Astrocyte (in vitro differentiated cells and primary cell): ENCODE data around the gene ZBTB34. TPM values are rescaled to one million over a fixed set of nuclear protein-coding genes. Genes with fewer than 3 reads are reported as not detected.
"Not testable (repeated sequence)": the region's sequence is repeated elsewhere in the genome, so short reads cannot be mapped to it uniquely, and the experiment has no call there.

Experiments
- DNase-seq: peaks from one replicate; pipeline ENCODE4 v3.0.0-alpha.2; 2010; ENCODE audit warnings: low read depth
- FAIRE-seq: peaks from 2 replicates; lab custom pipeline; 2011; peaks lifted over from hg19 to GRCh38; lab: Jason Lieb, UNC
- H2AFZ ChIP-seq: 2 replicates; pipeline ENCODE4 v1.6.0; 2012; ENCODE audit warnings: low read depth, low read length, inconsistent platforms
- H3K27ac ChIP-seq: 2 replicates; pipeline ENCODE4 v1.5.1; 2011; ENCODE audit warnings: low read depth, low read length, inconsistent platforms
- H3K27me3 ChIP-seq: 2 replicates; pipeline ENCODE4 v1.6.0; 2011; ENCODE audit warnings: low read length, inconsistent platforms; ENCODE audit not compliant: insufficient read depth
- H3K36me3 ChIP-seq: 2 replicates; pipeline ENCODE4 v1.5.1; 2011; ENCODE audit warnings: low read length, inconsistent platforms; ENCODE audit not compliant: insufficient read depth
- H3K4me1 ChIP-seq: 2 replicates; pipeline ENCODE4 v1.5.1; 2011; ENCODE audit warnings: low read length, inconsistent platforms; ENCODE audit not compliant: insufficient read depth
- H3K4me2 ChIP-seq: 2 replicates; pipeline ENCODE4 v1.6.0; 2012; ENCODE audit warnings: low read length, inconsistent platforms
- H3K4me3 ChIP-seq: 2 replicates; pipeline ENCODE4 v1.5.1; 2011; ENCODE audit warnings: low read depth, mild to moderate bottlenecking, low read length, inconsistent platforms; ENCODE audit not compliant: insufficient read depth
- H3K79me2 ChIP-seq: 2 replicates; pipeline ENCODE4 v1.6.0; 2012; ENCODE audit warnings: mild to moderate bottlenecking, low read length, inconsistent platforms; ENCODE audit not compliant: insufficient read depth
- H3K9ac ChIP-seq: 2 replicates; pipeline ENCODE4 v1.6.0; 2012; ENCODE audit warnings: mild to moderate bottlenecking, low read length, inconsistent platforms
- H3K9me3 ChIP-seq: 2 replicates; pipeline ENCODE4 v1.5.1; 2012; ENCODE audit warnings: low read depth, mild to moderate bottlenecking, low read length, inconsistent platforms; ENCODE audit not compliant: insufficient read depth
- H4K20me1 ChIP-seq: 2 replicates; pipeline ENCODE4 v1.6.0; 2012; ENCODE audit warnings: low read length, inconsistent platforms; ENCODE audit not compliant: insufficient read depth
- H3K27ac Mint-ChIP-seq: one replicate; pipeline ENCODE4 v1.8.0; 2021; ENCODE audit warnings: mild to moderate bottlenecking, mixed read lengths; ENCODE audit not compliant: unreplicated experiment
- H3K27me3 Mint-ChIP-seq: one replicate; pipeline ENCODE4 v1.8.0; 2021; ENCODE audit warnings: low read depth, mixed read lengths; ENCODE audit not compliant: unreplicated experiment
- H3K36me3 Mint-ChIP-seq: one replicate; pipeline ENCODE4 v1.8.0; 2021; ENCODE audit warnings: low read depth, mixed read lengths; ENCODE audit not compliant: unreplicated experiment
- H3K4me1 Mint-ChIP-seq: one replicate; pipeline ENCODE4 v1.8.0; 2021; ENCODE audit warnings: low read depth, mixed read lengths; ENCODE audit not compliant: unreplicated experiment
- H3K4me3 Mint-ChIP-seq: one replicate; pipeline ENCODE4 v1.8.0; 2021; ENCODE audit warnings: mild to moderate bottlenecking, moderate library complexity, mixed read lengths; ENCODE audit not compliant: unreplicated experiment
- H3K9me3 Mint-ChIP-seq: one replicate; pipeline ENCODE4 v1.8.0; 2021; ENCODE audit warnings: mild to moderate bottlenecking, mixed read lengths; ENCODE audit not compliant: unreplicated experiment
- EZH2 ChIP-seq: IDR thresholded peaks from 2 replicates; pipeline ENCODE4 v1.6.1; 2012; ENCODE audit warnings: mild to moderate bottlenecking, low read length, inconsistent platforms; ENCODE audit not compliant: insufficient read depth
- total RNA-seq: library from RNA; stranded (reverse); gene quantifications from 2 replicates; pipeline ENCODE4 v1.2.1, GENCODE V29; 2021
- TF ChIP-seq, protein P1 (sequence below): IDR thresholded peaks from 2 replicates; pipeline ENCODE4 v1.5.1; 2011; ENCODE audit warnings: low read depth, mild to moderate bottlenecking, inconsistent platforms, low read length, moderate library complexity; ENCODE audit not compliant: insufficient read depth

ZBTB34 gene
- total RNA-seq, 1 donor from 2014 or later = 14.7 TPM

DNA sequence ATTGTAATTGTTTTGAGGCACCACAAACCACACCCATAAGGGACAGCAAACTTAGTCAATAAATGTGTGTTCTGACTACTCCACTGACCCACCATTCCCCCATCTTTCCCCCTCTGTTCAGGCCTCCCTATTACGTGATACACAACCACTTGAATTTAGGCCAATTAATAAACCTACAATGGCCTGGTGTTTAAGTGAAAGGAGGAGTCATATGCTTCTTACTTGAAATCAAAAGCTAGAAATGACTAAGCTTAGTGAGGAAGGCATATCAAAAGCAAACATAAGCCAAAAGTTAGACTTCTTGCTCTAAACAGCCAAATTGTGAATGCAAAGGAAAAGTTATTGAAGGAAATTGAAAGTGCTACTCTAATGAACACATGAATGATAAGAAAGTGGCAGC is 41.0 kb upstream of the ZBTB34 start:
- TF ChIP-seq, protein P1, sequence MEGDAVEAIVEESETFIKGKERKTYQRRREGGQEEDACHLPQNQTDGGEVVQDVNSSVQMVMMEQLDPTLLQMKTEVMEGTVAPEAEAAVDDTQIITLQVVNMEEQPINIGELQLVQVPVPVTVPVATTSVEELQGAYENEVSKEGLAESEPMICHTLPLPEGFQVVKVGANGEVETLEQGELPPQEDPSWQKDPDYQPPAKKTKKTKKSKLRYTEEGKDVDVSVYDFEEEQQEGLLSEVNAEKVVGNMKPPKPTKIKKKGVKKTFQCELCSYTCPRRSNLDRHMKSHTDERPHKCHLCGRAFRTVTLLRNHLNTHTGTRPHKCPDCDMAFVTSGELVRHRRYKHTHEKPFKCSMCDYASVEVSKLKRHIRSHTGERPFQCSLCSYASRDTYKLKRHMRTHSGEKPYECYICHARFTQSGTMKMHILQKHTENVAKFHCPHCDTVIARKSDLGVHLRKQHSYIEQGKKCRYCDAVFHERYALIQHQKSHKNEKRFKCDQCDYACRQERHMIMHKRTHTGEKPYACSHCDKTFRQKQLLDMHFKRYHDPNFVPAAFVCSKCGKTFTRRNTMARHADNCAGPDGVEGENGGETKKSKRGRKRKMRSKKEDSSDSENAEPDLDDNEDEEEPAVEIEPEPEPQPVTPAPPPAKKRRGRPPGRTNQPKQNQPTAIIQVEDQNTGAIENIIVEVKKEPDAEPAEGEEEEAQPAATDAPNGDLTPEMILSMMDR = no peak
- TF ChIP-seq EZH2 = no peak
- Mint-ChIP-seq H3K27me3 (no peaks in the 10 kb centered on the region), H3K4me1 (no peaks in the 10 kb centered on the region), H3K9me3 (peaks cover 25% of the 10 kb centered on the region), H3K36me3 (peaks cover 41% of the 10 kb centered on the region), H3K4me3 (no peak overlapping the region), H3K27ac (no peak overlapping the region)
- H3K27ac ChIP-seq = no peak overlapping the region
- H3K79me2 ChIP-seq = peaks cover 81% of the 10 kb centered on the region
- no peaks in the 10 kb centered on the region for H3K27me3 ChIP-seq
- H3K4me2 ChIP-seq = no peak overlapping the region
- FAIRE-seq (no peak), DNase-seq (no peak)
- H3K9me3 ChIP-seq = peaks cover 10% of the 10 kb centered on the region
- no peaks in the 10 kb centered on the region for H3K4me1 ChIP-seq
- H3K9ac ChIP-seq = no peak overlapping the region
- H3K36me3 ChIP-seq = peaks cover 7% of the 10 kb centered on the region
- no peak overlapping the region for H3K4me3 ChIP-seq
- H4K20me1 ChIP-seq = peaks cover 54% of the 10 kb centered on the region
- H2AFZ ChIP-seq = no peak overlapping the region

DNA sequence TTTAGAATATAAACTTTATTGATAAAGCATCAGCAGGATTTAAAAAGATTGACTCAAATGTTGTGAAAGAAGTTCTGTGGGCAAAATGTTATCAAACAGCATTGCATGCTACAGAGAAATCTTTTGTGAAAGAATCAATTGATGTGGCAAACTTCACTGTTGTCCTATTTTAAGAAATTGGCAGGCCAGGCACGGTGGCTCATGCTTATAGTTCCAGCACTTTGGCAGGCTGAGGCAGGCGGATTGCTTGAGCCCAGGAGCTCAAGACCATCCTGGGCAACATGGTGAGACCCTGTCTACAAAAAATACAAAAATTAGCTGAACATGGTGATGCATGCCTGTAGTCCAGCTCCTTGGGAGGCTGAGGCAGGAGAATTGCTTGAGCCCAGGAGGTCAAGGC is 38.2 kb upstream of the ZBTB34 start:
- DNase-seq (no peak), FAIRE-seq (no peak)
- Histone ChIP-seq H3K27ac (no peak overlapping the region), H3K4me3 (no peak overlapping the region), H3K9me3 (peaks cover 10% of the 10 kb centered on the region), H3K27me3 (no peaks in the 10 kb centered on the region), H3K79me2 (peaks cover 71% of the 10 kb centered on the region), H3K4me2 (no peak overlapping the region), H2AFZ (no peak overlapping the region), H4K20me1 (peaks cover 53% of the 10 kb centered on the region), H3K36me3 (peaks cover 7% of the 10 kb centered on the region), H3K4me1 (no peaks in the 10 kb centered on the region), H3K9ac (no peak overlapping the region)
- Mint-ChIP-seq H3K4me1 (no peaks in the 10 kb centered on the region), H3K36me3 (peaks cover 38% of the 10 kb centered on the region), H3K4me3 (no peak overlapping the region), H3K9me3 (peaks cover 19% of the 10 kb centered on the region), H3K27ac (no peak overlapping the region), H3K27me3 (no peaks in the 10 kb centered on the region)
- TF ChIP-seq, protein P1 = no peak
- no peak for TF ChIP-seq EZH2

DNA sequence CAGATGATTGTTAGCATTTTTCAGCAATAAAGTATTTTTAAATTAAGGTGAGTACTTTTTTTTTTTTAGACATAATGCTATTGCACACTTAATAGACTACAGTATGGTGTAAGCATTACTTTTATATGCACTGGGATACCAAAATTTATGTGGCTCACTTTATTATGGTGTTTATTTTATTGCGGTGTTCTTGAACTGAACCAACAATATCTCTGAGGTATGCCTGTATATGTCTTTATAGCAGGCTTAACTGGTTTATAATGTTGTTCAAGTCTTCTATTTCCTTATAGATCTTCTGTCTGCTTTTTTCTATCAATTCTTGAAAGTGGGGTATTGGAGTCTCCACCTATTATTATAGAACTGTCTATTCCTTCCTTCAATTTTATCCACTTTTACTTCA is 37.6 kb upstream of the ZBTB34 start:
- no peak overlapping the region for H3K4me3 ChIP-seq
- H3K4me2 ChIP-seq = no peak overlapping the region
- H3K9me3 Mint-ChIP-seq = peaks cover 19% of the 10 kb centered on the region
- H3K79me2 ChIP-seq = peaks cover 70% of the 10 kb centered on the region
- no peaks in the 10 kb centered on the region for H3K4me1 ChIP-seq
- no peak overlapping the region for H3K9ac ChIP-seq
- no peaks in the 10 kb centered on the region for H3K27me3 Mint-ChIP-seq
- H3K27ac ChIP-seq = no peak overlapping the region
- H3K36me3 Mint-ChIP-seq = peaks cover 38% of the 10 kb centered on the region
- H3K4me1 Mint-ChIP-seq = no peaks in the 10 kb centered on the region
- H3K27ac Mint-ChIP-seq = no peak overlapping the region
- H3K36me3 ChIP-seq = peaks cover 7% of the 10 kb centered on the region
- no peak for TF ChIP-seq EZH2
- TF ChIP-seq, protein P1 = no peak
- peaks cover 10% of the 10 kb centered on the region for H3K9me3 ChIP-seq
- DNase-seq (no peak), FAIRE-seq (no peak)
- H3K27me3 ChIP-seq = no peaks in the 10 kb centered on the region
- no peak overlapping the region for H3K4me3 Mint-ChIP-seq
- no peak overlapping the region for H2AFZ ChIP-seq
- H4K20me1 ChIP-seq = peaks cover 55% of the 10 kb centered on the region

DNA sequence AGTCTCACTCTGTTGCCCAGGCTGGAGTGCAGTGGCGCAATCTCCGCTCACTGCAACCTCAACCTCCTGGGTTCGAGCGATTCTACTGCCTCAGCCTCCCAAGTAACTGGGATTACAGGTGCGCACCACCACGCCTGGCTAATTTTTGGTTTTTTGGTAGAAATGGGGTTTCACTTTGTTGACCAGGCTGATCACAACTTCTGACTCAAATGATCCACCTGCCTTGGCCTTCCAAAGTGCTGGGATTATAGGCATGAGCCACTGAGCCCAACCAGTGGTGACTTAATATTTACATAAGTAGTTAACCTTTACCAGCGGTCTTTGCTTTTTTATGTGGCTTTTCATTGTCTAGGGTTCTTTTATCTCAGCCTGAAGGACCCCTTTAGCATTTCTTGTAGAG is 36.4 kb upstream of the ZBTB34 start:
- not testable (repeated sequence) for H3K4me1 ChIP-seq, H3K9ac ChIP-seq, H3K4me3 Mint-ChIP-seq, H3K27ac Mint-ChIP-seq, H3K4me1 Mint-ChIP-seq, H3K36me3 ChIP-seq, H3K4me2 ChIP-seq, FAIRE-seq, DNase-seq, H3K27me3 ChIP-seq, H2AFZ ChIP-seq, H3K9me3 ChIP-seq, H3K27ac ChIP-seq, H3K4me3 ChIP-seq, H3K27me3 Mint-ChIP-seq
- Mint-ChIP-seq H3K36me3 (peaks cover 30% of the 10 kb centered on the region), H3K9me3 (peaks cover 12% of the 10 kb centered on the region)
- H4K20me1 ChIP-seq = peaks cover 53% of the 10 kb centered on the region
- peaks cover 63% of the 10 kb centered on the region for H3K79me2 ChIP-seq
